ENCODE measurements around the gene RTP5. TPM values are rescaled to one million over a fixed set of nuclear protein-coding genes. Genes with fewer than 3 reads are reported as not detected.

The RTP5 gene
- total RNA-seq, 4 donors from 2014 or later = not detected

- no peak for ATAC-seq
- peak overlapping the region in 1 of 2 donors; percentile 49 for H3K4me3 ChIP-seq
- 85 to 96% methylated on average over 6 to 7 of the region's 37 CpGs for WGBS, 2 donors (ENCODE audit: low coverage in 1 of 2)
Observed at GRCh38 chr2:241844831-241845578, 24.5 kb upstream of the RTP5 start.

DNA sequence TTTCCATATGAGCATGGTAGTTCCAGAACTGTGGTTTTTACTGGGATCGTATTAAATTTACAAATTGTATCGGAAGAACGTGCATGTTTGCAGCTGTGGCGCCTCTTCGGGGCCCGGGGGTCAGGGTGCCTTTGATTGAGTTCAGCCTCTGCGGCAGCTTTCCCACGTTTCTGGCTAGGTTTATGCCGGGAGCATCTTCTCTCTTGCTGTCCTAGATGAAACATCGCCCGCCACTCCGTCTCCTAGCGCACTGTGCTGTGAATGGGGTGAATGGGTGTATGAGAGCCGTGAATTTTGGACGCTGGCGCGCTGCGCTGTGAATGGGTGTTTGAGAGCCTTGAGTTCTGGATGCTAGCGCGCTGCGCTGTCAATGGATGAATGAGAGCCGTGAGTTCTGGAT is 23.1 kb upstream of the RTP5 start:
- no peaks in the 10 kb centered on the region for H3K9me3 ChIP-seq
- WGBS, 2 donors (ENCODE audit: low coverage in 1 of 2) = 73 to 92% methylated on average over 11 to 16 of the region's 22 CpGs
- no peaks in the 10 kb centered on the region for H3K36me3 ChIP-seq

More at GRCh38 chr2:241844831-241845578, 24.5 kb upstream of the RTP5 start:
- Histone ChIP-seq H3K36me3 (no peaks in the 10 kb centered on the region), H3K27me3 (no peaks in the 10 kb centered on the region), H3K27ac (peak overlapping the region in 2 of 4 donors; percentile 76 to 79), H3K9me3 (no peaks in the 10 kb centered on the region), H3K4me1 (peaks cover 0 to 31% (median 15%) of the 10 kb centered on the region in 3 donors)
- TF ChIP-seq EP300 (IDR thresholded peaks at IDR 0.05) (no peak), POLR2A (IDR thresholded peaks at IDR 0.05) (no peak), POLR2AphosphoS5 (IDR thresholded peaks at IDR 0.05) (no peak)
- TF ChIP-seq, protein P1, sequence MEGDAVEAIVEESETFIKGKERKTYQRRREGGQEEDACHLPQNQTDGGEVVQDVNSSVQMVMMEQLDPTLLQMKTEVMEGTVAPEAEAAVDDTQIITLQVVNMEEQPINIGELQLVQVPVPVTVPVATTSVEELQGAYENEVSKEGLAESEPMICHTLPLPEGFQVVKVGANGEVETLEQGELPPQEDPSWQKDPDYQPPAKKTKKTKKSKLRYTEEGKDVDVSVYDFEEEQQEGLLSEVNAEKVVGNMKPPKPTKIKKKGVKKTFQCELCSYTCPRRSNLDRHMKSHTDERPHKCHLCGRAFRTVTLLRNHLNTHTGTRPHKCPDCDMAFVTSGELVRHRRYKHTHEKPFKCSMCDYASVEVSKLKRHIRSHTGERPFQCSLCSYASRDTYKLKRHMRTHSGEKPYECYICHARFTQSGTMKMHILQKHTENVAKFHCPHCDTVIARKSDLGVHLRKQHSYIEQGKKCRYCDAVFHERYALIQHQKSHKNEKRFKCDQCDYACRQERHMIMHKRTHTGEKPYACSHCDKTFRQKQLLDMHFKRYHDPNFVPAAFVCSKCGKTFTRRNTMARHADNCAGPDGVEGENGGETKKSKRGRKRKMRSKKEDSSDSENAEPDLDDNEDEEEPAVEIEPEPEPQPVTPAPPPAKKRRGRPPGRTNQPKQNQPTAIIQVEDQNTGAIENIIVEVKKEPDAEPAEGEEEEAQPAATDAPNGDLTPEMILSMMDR (IDR thresholded peaks at IDR 0.05) = no peak

DNA sequence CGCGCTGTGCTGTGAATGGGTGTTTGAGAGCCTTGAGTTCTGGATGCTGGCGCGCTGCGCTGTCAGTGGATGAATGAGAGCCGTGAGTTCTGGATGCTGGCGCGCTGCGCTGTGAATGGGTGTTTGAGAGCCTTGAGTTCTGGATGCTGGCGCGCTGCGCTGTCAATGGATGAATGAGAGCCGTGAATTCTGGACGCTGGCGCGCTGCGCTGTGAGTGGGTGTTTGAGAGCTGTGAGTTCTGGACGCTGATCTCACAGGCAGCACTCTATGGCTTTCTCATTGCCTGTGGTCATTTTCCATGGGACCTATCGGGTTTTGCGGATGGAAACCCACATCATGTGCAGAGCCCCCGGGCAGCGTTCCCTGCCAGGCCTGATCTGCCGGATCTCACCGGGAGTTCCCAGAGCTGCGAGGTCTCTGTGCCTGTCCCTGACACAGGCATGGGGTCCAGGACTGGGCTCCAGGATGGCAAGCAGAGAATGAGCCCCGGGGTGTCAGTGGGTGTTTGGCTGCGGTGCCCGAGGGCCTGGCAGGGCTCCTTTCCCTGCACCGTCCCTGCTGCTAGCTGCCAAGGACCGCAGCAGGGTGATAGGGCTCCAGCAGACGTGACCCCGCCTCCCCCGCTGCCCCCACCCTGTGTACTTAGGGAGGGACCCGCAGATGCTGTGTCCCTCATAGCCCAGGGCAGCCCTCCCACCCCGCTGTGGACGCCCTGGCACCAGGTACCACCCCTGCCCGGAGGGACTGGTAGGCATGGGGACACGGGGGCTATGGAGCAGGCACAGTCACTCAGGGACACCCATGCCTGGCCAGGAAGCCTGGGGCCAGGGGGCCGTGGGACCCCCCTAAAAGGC is 20.5 kb upstream of the RTP5 start:
- no peak overlapping the region for H3K4me3 ChIP-seq
- no peak for ATAC-seq
- H3K4me1 ChIP-seq = peaks cover 0 to 14% (median 10%) of the 10 kb centered on the region in 3 donors
- WGBS, 2 donors (ENCODE audit: low coverage in 1 of 2) = 85 to 87% methylated on average over 3 to 7 of the region's 39 CpGs
- no peaks in the 10 kb centered on the region for H3K9me3 ChIP-seq
- H3K36me3 ChIP-seq = no peaks in the 10 kb centered on the region
- no peak overlapping the region for H3K27ac ChIP-seq
- TF ChIP-seq POLR2A (IDR thresholded peaks at IDR 0.05) = no peak
- TF ChIP-seq, protein P1 (IDR thresholded peaks at IDR 0.05) = no peak
- TF ChIP-seq POLR2AphosphoS5 (IDR thresholded peaks at IDR 0.05) = no peak
- TF ChIP-seq EP300 (IDR thresholded peaks at IDR 0.05) = no peak
- H3K27me3 ChIP-seq = peaks cover 3% of the 10 kb centered on the region

More for the DNA sequence above, 23.1 kb upstream of the RTP5 start:
- Histone ChIP-seq H3K4me1 (peaks cover 0 to 28% (median 15%) of the 10 kb centered on the region in 3 donors), H3K27ac (no peak overlapping the region), H3K4me3 (no peak overlapping the region), H3K27me3 (no peaks in the 10 kb centered on the region)
- ATAC-seq = no peak
- TF ChIP-seq EP300 (IDR thresholded peaks at IDR 0.05) (no peak), POLR2A (IDR thresholded peaks at IDR 0.05) (no peak), POLR2AphosphoS5 (IDR thresholded peaks at IDR 0.05) (no peak)
- TF ChIP-seq, protein P1 (IDR thresholded peaks at IDR 0.05) = no peak

GRCh38 chr2:241849616-241850543 is 19.6 kb upstream of the RTP5 start:
- WGBS, 2 donors (ENCODE audit: low coverage in 1 of 2) = 100% methylated on average over 1 of the region's 16 CpGs; no CpG with 5 or more reads in 1 of the 2 donors
- no peak for ATAC-seq
- H3K4me3 ChIP-seq = no peak overlapping the region

More at GRCh38 chr2:241849616-241850543, 19.6 kb upstream of the RTP5 start:
- Histone ChIP-seq H3K9me3 (no peaks in the 10 kb centered on the region), H3K4me1 (peaks cover 0 to 12% (median 9%) of the 10 kb centered on the region in 3 donors), H3K27ac (no peak overlapping the region), H3K27me3 (peaks cover 3% of the 10 kb centered on the region), H3K36me3 (no peaks in the 10 kb centered on the region)
- TF ChIP-seq, protein P1 (IDR thresholded peaks at IDR 0.05) = no peak
- no peak for TF ChIP-seq POLR2A (IDR thresholded peaks at IDR 0.05)

Measured in gastroesophageal sphincter (tissue), 4 donors.